Erythroblast (primary cell): ENCODE results near the gene MRPL21.

Experiments
- GATA1 ChIP-seq: IDR thresholded peaks from 2 replicates; pipeline ENCODE4 v1.6.1; 2011; ENCODE audit warnings: low read depth, mild to moderate bottlenecking, control low read depth, low read length, moderate library complexity
- POLR2A ChIP-seq: IDR thresholded peaks from 2 replicates; pipeline ENCODE4 v1.6.1; 2011; ENCODE audit warnings: mild to moderate bottlenecking, low read length

GRCh38 chr11:68946416-68947090, 42.9 kb upstream of the MRPL21 start:
- TF ChIP-seq POLR2A = no peak
- no peak for TF ChIP-seq GATA1
